ENCODE data around the gene SERINC1. TPM values are rescaled to one million over a fixed set of nuclear protein-coding genes. Genes with fewer than 3 reads are reported as not detected.

SERINC1 gene
- total RNA-seq, 1 donor from 2014 or later: 246 TPM

GRCh38 chr6:122393351-122393896 lies 78.2 kb downstream of the SERINC1 start:
- intact Hi-C loops (cut with DNase I): no loop called here
- no peak for DNase-seq
- Histone ChIP-seq H3K4me3 (no peak overlapping the region), H3K36me3 (no peaks in the 10 kb centered on the region), H3K27me3 (no peaks in the 10 kb centered on the region), H3K27ac (no peak overlapping the region), H3K9me3 (no peaks in the 10 kb centered on the region), H3K4me1 (no peaks in the 10 kb centered on the region)
- ATAC-seq: no peak
- no peak for TF ChIP-seq CTCF (IDR thresholded peaks at IDR 0.05)

Other genes with a start within 250 kb of the SERINC1 start
- 7.1 TPM for gene HSF2, start 72.2 kb downstream of the SERINC1 start, total RNA-seq
- gene PKIB, start 138.6 kb upstream of the SERINC1 start, total RNA-seq: 2.1 TPM

All from upper lobe of right lung (tissue), 1 donor.